Neural cell (in vitro differentiated cells): Measurements from ENCODE around the gene MKNK1.

Source experiments
- POLR2AphosphoS5 ChIP-seq: IDR thresholded peaks from 2 replicates; pipeline ENCODE4 v1.6.1; 2012
- TF ChIP-seq, protein P1 (sequence below): fragments of 450-650 bp; IDR thresholded peaks from 2 replicates; pipeline ENCODE4 v1.5.1; 2014; ENCODE audit warnings: antibody characterized with exemption, mild to moderate bottlenecking, moderate library complexity; ENCODE audit not compliant: poor library complexity, severe bottlenecking

DNA sequence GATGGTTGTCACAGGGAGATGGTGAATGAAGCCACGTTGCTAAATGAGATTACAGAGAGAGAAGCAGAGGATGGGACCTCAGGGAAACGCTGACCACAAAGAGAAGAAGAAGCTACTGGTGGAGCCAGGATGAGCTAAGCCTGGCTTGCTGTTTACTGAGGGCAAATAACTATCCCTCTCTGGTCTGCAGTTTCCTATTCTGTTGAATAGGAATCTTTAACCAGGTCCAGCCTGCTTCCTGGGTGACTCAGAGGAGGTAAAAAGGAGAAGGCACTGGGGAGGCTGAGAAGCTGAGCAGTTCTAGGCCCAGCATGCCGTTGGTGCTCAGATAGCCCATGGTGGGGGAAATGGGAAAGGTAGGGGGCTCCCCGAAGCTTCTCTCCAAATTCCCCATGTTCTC, 84.9 kb downstream of the MKNK1 start:
- TF ChIP-seq, protein P1, sequence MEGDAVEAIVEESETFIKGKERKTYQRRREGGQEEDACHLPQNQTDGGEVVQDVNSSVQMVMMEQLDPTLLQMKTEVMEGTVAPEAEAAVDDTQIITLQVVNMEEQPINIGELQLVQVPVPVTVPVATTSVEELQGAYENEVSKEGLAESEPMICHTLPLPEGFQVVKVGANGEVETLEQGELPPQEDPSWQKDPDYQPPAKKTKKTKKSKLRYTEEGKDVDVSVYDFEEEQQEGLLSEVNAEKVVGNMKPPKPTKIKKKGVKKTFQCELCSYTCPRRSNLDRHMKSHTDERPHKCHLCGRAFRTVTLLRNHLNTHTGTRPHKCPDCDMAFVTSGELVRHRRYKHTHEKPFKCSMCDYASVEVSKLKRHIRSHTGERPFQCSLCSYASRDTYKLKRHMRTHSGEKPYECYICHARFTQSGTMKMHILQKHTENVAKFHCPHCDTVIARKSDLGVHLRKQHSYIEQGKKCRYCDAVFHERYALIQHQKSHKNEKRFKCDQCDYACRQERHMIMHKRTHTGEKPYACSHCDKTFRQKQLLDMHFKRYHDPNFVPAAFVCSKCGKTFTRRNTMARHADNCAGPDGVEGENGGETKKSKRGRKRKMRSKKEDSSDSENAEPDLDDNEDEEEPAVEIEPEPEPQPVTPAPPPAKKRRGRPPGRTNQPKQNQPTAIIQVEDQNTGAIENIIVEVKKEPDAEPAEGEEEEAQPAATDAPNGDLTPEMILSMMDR: no peak
- TF ChIP-seq POLR2AphosphoS5: no peak
